HepG2 (cell line): Measurements from ENCODE around the gene FGA. TPM values are rescaled to one million over a fixed set of nuclear protein-coding genes. Genes with fewer than 3 reads are reported as not detected.
A peak's percentile ranks its signal among the peaks of the same experiment; 100 is the strongest.

Source experiments
- AHR ChIP-seq: IDR thresholded peaks from 2 replicates; pipeline ENCODE4 v1.6.1; 2018; ENCODE audit warnings: missing genetic modification reagents, missing compliant biosample characterization
- KMT2B ChIP-seq: IDR thresholded peaks from 2 replicates; pipeline ENCODE4 v1.6.1; 2016; ENCODE audit warnings: missing genetic modification reagents, missing compliant biosample characterization
- MIER3 ChIP-seq: IDR thresholded peaks from 2 replicates; pipeline ENCODE4 v1.6.1; 2016; ENCODE audit warnings: missing compliant biosample characterization, borderline replicate concordance
- NCOR1 ChIP-seq: fragments of 200-600 bp; sonication (generic); IDR thresholded peaks from 2 replicates; pipeline ENCODE4 v1.7.0; 2017; ENCODE audit warnings: antibody characterized with exemption, low read length, borderline replicate concordance
- NKX3-1 ChIP-seq: sonication (generic); formaldehyde crosslinking; IDR thresholded peaks from 2 replicates; pipeline ENCODE4 v1.5.0; 2020; ENCODE audit warnings: missing genetic modification reagents
- NONO ChIP-seq, 2 experiments: fragments of 450-650 bp in 1 of 2; sonication (generic) in 1 of 2; formaldehyde crosslinking in 1 of 2; IDR thresholded peaks in 1 of 2; conservative IDR thresholded peaks in 1 of 2; 2 replicates each; pipeline versions ENCODE4 v1.6.1 to v1.8.0; 2017 to 2022; ENCODE audit warnings: mild to moderate bottlenecking in 1 of 2, missing genetic modification reagents in 1 of 2, moderate library complexity in 1 of 2
- NR2F2 ChIP-seq: IDR thresholded peaks from 2 replicates; pipeline ENCODE4 v1.6.1; 2012; ENCODE audit warnings: low read depth, inconsistent platforms, borderline replicate concordance
- SOX13 ChIP-seq, 3 experiments: fragments of 450-650 bp in 1 of 3; sonication (generic) in 1 of 3; formaldehyde crosslinking in 1 of 3; IDR thresholded peaks in 2 of 3; conservative IDR thresholded peaks in 1 of 3; 2 replicates each; pipeline versions ENCODE4 v1.5.0 to v1.6.1; 2016 to 2020; ENCODE audit warnings: antibody characterized with exemption in 1 of 3, mild to moderate bottlenecking in 1 of 3, missing compliant biosample characterization in 1 of 3, missing genetic modification reagents in 1 of 3, moderate library complexity in 1 of 3
- ZNF775 ChIP-seq: sonication (generic); formaldehyde crosslinking; IDR thresholded peaks from 2 replicates; pipeline ENCODE4 v1.4.0; 2020; ENCODE audit warnings: missing genetic modification reagents, mild to moderate bottlenecking, moderate library complexity, borderline replicate concordance
- polyA plus RNA-seq, 8 experiments: library from polyadenylated mRNA; depleted of rRNA in 3 of 8; stranded (reverse) in 7 of 8; unstranded in 1 of 8; fragments of >200 nt; fragmentation: Illumina TruSeq in 4 of 8; extraction: Trizol in 4 of 8; gene quantifications; 2 replicates each; pipeline versions ENCODE4 v1.2.1 to v1.2.3, GENCODE V29; 2011 to 2016; ENCODE audit warnings: low read depth in 4 of 8, missing spikeins in 1 of 8, mixed read lengths in 1 of 8; ENCODE audit not compliant: insufficient read depth in 1 of 8
- total RNA-seq, 5 experiments: library from RNA; depleted of rRNA; stranded (reverse); fragments of >200 nt; fragmentation: Illumina TruSeq; extraction: Trizol; gene quantifications; 2 replicates each; pipeline ENCODE4 v1.2.3, GENCODE V29; 2016; ENCODE audit warnings: low read depth in 1 of 5
- TF ChIP-seq, protein P1 (sequence below): sonication (generic); formaldehyde crosslinking; IDR thresholded peaks from 2 replicates; pipeline ENCODE4 v1.9.0; 2021; ENCODE audit warnings: missing genetic modification reagents, borderline replicate concordance
- TF ChIP-seq, protein P2 (sequence below): IDR thresholded peaks from 2 replicates; pipeline ENCODE4 v1.6.1; 2016; ENCODE audit warnings: low read depth
- TF ChIP-seq, protein P3 (sequence below), 2 experiments: IDR thresholded peaks; 2 replicates each; pipeline ENCODE4 v1.6.1; 2011 to 2012; ENCODE audit warnings: low read length in 2 of 2, borderline replicate concordance in 1 of 2, low read depth in 1 of 2, mild to moderate bottlenecking in 1 of 2, moderate library complexity in 1 of 2

Gene FGA
- total and polyA plus RNA-seq, 2 of the 13 experiments (the other 11 are each of a cell fraction or from before 2014, with no cell fraction given), result 640 to 1,523 TPM

DNA sequence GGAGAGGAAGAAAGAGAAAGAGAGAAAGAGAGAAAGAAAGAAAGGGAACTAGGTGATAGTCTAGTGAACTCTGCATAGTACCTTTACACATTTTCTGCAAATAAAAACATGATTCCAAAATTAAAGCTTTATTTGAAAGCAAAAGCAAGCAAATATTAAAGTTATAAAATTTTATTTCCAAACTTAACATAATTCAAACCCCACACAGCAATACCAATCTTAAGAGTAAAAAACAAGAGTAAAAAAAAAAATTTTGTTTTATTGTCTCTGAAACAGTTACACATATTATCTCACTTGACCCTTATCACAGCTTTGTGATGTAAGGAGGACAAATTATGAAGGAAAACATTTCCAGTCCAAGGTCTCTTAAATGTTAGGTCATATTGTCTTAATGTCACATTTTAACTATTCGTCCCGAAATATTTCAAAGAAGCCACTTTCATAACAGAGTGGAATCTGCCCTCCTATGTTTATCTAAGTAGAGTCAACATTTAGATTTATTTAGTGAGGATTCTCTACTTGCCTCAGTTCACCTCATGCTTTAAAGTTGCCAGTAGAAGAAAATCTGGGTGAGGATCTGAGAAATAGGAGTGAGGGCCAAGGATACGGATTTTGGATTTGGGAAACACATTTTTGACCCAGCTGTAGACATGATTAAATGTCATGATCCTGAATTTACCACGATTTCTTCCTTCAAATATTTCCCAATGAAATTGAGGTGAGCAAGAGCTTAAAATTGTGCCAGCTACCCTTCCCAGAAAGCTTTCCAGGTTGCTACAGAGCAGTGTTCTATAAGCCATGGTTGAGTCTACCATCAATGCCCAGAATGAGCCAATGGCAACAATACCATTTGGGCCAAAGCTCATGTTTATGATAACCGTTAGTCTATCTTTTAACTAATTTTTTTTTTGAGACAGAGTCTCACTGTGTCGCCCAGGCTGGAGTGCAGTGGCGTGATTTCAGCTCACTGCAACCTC lies 7.5 kb upstream of the FGA start (continued):
- TF ChIP-seq, protein P1, sequence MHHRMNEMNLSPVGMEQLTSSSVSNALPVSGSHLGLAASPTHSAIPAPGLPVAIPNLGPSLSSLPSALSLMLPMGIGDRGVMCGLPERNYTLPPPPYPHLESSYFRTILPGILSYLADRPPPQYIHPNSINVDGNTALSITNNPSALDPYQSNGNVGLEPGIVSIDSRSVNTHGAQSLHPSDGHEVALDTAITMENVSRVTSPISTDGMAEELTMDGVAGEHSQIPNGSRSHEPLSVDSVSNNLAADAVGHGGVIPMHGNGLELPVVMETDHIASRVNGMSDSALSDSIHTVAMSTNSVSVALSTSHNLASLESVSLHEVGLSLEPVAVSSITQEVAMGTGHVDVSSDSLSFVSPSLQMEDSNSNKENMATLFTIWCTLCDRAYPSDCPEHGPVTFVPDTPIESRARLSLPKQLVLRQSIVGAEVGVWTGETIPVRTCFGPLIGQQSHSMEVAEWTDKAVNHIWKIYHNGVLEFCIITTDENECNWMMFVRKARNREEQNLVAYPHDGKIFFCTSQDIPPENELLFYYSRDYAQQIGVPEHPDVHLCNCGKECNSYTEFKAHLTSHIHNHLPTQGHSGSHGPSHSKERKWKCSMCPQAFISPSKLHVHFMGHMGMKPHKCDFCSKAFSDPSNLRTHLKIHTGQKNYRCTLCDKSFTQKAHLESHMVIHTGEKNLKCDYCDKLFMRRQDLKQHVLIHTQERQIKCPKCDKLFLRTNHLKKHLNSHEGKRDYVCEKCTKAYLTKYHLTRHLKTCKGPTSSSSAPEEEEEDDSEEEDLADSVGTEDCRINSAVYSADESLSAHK, result no peak
- TF ChIP-seq NR2F2 (peak; percentile 98), MIER3 (CRISPR knock-in tag) (peak; percentile 81; the same call in 1 of the 2 replicates), ZNF775 (CRISPR knock-in tag) (0 out of 2 replicates have a peak, but pooled peaks have one; percentile 29), AHR (CRISPR knock-in tag) (no peak), KMT2B (CRISPR knock-in tag) (0 out of 2 replicates have a peak, but pooled peaks have one; percentile 42), SOX13 (IDR thresholded peaks at IDR 0.05) (peak; percentile 76; the same call in 1 of the 2 replicates), SOX13 (CRISPR knock-in tag; conservative IDR thresholded peaks at IDR 0.05 in 1 of 2, IDR thresholded peaks at IDR 0.05 in 1 of 2) (peak in 1 of 2 experiments; percentile 98; a peak in 2 of 4 replicates), NONO (IDR thresholded peaks at IDR 0.05) (no peak), NONO (CRISPR knock-in tag; conservative IDR thresholded peaks at IDR 0.05) (0 out of 2 replicates have a peak, but pooled peaks have one; percentile 50), NCOR1 (peak; percentile 96), NKX3-1 (CRISPR knock-in tag) (0 out of 2 replicates have a peak, but pooled peaks have one; percentile 31)
- TF ChIP-seq, protein P2, sequence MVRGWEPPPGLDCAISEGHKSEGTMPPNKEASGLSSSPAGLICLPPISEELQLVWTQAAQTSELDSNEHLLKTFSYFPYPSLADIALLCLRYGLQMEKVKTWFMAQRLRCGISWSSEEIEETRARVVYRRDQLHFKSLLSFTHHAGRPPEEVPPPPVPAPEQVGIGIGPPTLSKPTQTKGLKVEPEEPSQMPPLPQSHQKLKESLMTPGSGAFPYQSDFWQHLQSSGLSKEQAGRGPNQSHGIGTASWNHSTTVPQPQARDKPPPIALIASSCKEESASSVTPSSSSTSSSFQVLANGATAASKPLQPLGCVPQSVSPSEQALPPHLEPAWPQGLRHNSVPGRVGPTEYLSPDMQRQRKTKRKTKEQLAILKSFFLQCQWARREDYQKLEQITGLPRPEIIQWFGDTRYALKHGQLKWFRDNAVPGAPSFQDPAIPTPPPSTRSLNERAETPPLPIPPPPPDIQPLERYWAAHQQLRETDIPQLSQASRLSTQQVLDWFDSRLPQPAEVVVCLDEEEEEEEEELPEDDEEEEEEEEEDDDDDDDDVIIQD (CRISPR knock-in tag), result peak; percentile 85; the same call in 1 of the 2 replicates
- TF ChIP-seq, protein P3, sequence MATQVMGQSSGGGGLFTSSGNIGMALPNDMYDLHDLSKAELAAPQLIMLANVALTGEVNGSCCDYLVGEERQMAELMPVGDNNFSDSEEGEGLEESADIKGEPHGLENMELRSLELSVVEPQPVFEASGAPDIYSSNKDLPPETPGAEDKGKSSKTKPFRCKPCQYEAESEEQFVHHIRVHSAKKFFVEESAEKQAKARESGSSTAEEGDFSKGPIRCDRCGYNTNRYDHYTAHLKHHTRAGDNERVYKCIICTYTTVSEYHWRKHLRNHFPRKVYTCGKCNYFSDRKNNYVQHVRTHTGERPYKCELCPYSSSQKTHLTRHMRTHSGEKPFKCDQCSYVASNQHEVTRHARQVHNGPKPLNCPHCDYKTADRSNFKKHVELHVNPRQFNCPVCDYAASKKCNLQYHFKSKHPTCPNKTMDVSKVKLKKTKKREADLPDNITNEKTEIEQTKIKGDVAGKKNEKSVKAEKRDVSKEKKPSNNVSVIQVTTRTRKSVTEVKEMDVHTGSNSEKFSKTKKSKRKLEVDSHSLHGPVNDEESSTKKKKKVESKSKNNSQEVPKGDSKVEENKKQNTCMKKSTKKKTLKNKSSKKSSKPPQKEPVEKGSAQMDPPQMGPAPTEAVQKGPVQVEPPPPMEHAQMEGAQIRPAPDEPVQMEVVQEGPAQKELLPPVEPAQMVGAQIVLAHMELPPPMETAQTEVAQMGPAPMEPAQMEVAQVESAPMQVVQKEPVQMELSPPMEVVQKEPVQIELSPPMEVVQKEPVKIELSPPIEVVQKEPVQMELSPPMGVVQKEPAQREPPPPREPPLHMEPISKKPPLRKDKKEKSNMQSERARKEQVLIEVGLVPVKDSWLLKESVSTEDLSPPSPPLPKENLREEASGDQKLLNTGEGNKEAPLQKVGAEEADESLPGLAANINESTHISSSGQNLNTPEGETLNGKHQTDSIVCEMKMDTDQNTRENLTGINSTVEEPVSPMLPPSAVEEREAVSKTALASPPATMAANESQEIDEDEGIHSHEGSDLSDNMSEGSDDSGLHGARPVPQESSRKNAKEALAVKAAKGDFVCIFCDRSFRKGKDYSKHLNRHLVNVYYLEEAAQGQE (IDR thresholded peaks at IDR 0.05; ENCODE audit: borderline replicate concordance in 1 of 2, low read depth in 1 of 2, low read length in 2 of 2), result peak in 1 of 2 experiments; percentile 56; a peak in 1 of 4 replicates
